H1 (cell line): ENCODE results near the gene CYP46A1. TPM values are rescaled to one million over a fixed set of nuclear protein-coding genes. Genes with fewer than 3 reads are reported as not detected.

Experiments
- BRCA1 ChIP-seq: IDR thresholded peaks from 2 replicates; pipeline ENCODE4 v1.6.1; 2012; ENCODE audit warnings: low read depth, low read length, improper control_type of control experiment
- CHD1 ChIP-seq: IDR thresholded peaks from 2 replicates; pipeline ENCODE4 v1.6.1; 2012; ENCODE audit warnings: low read depth, low read length, improper control_type of control experiment
- EP300 ChIP-seq, 2 experiments: IDR thresholded peaks; 1 replicate in 1 of 2; 2 replicates in 1 of 2; pipeline ENCODE4 v1.6.1; 2011 to 2012; ENCODE audit warnings: low read depth in 2 of 2, low read length in 2 of 2, mild to moderate bottlenecking in 2 of 2, borderline replicate concordance in 1 of 2, inconsistent platforms in 1 of 2, moderate library complexity in 1 of 2
- KDM4A ChIP-seq: IDR thresholded peaks from one replicate; pipeline ENCODE4 v1.7.1; 2012; ENCODE audit warnings: low read depth, mild to moderate bottlenecking, moderate library complexity, low read length, inconsistent platforms; ENCODE audit not compliant: severe bottlenecking
- RNF2 ChIP-seq: fragments of 200-900, 300-1000 bp; sonication (generic); IDR thresholded peaks from 2 replicates; pipeline ENCODE4 v1.7.1; 2016; ENCODE audit warnings: borderline replicate concordance, low read depth, mild to moderate bottlenecking, antibody characterized with exemption, low read length; ENCODE audit not compliant: poor library complexity, severe bottlenecking; ENCODE audit errors: missing control alignments
- SP1 ChIP-seq: IDR thresholded peaks from 2 replicates; pipeline ENCODE4 v1.6.1; 2011; ENCODE audit warnings: low read depth, low read length
- ZNF274 ChIP-seq: IDR thresholded peaks from 2 replicates; pipeline ENCODE4 v1.7.0; 2012; ENCODE audit warnings: low read length, borderline replicate concordance; ENCODE audit errors: extremely low read depth
- polyA plus RNA-seq, 7 experiments: library from polyadenylated mRNA; depleted of rRNA in 3 of 7; stranded (reverse) in 5 of 7; unstranded in 2 of 7; fragments of >200 nt in 5 of 7; fragments of 200-250 nt in 2 of 7; gene quantifications; 1 replicate in 5 of 7; 2 replicates in 1 of 7; 4 replicates in 1 of 7; pipeline versions ENCODE4 v1.2.1 to v1.2.3, GENCODE V29; 2011 to 2013; ENCODE audit warnings: missing spikeins in 2 of 7, mixed read lengths in 2 of 7
- total RNA-seq: library from RNA; stranded (reverse); fragmentation: NEBNext Ultra II Directional; extraction: Animal tissue kit (Norgen Biotek cat#: 25700); gene quantifications from 2 replicates; pipeline ENCODE4 v1.2.1, GENCODE V29; 2021
- TF ChIP-seq, protein P1 (sequence below): fragments of 300-600 bp; sonication (generic); IDR thresholded peaks from 2 replicates; pipeline ENCODE4 v1.7.1; 2012; ENCODE audit warnings: low read length, moderate library complexity, mild to moderate bottlenecking, inconsistent platforms; ENCODE audit not compliant: insufficient replicate concordance

CYP46A1 gene
- total and polyA plus RNA-seq, 2 of the 8 experiments (the other 6 are each of a cell fraction or from before 2014, with no cell fraction given), result 0.41 to 1.3 TPM

DNA sequence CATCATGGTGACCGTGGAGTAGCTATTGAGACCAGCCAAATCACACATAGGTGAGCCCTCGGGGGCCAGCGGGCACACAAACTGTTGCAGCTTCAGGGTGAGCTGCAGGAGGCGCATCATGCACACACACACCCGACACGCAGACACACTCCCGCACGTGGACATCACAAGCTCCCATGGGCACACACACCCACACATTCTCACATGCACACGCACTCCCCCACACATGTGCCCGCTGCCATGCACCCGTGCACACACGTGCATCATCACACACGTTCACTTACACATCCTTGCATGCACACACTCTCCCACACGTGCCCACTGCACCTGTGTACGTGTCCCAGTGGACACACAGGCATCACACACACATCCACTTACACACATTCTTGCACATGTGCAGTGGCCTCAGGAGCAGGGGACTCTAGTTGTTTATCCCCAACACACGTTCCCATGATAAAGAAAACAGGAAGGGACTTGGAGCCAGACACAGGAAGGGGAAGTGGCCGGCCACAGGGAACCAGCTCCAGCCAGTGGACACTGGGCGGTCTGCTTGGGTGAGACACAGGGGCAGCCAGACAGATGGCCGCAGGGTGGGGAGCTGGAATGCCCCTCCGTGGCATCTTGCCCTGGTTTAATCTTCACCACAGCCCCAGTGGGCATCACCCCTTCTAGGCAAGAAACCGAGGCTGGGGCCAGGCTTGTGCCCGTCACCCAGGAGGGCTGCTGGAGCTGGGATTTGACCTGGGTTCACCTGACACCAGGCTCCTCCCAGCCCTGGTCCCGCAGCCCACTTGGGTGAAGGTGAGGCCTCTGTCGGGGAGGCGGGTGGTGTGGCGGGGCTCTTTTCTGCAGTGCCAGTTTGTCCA lies 49.7 kb downstream of the CYP46A1 start (continued):
- TF ChIP-seq, protein P1, sequence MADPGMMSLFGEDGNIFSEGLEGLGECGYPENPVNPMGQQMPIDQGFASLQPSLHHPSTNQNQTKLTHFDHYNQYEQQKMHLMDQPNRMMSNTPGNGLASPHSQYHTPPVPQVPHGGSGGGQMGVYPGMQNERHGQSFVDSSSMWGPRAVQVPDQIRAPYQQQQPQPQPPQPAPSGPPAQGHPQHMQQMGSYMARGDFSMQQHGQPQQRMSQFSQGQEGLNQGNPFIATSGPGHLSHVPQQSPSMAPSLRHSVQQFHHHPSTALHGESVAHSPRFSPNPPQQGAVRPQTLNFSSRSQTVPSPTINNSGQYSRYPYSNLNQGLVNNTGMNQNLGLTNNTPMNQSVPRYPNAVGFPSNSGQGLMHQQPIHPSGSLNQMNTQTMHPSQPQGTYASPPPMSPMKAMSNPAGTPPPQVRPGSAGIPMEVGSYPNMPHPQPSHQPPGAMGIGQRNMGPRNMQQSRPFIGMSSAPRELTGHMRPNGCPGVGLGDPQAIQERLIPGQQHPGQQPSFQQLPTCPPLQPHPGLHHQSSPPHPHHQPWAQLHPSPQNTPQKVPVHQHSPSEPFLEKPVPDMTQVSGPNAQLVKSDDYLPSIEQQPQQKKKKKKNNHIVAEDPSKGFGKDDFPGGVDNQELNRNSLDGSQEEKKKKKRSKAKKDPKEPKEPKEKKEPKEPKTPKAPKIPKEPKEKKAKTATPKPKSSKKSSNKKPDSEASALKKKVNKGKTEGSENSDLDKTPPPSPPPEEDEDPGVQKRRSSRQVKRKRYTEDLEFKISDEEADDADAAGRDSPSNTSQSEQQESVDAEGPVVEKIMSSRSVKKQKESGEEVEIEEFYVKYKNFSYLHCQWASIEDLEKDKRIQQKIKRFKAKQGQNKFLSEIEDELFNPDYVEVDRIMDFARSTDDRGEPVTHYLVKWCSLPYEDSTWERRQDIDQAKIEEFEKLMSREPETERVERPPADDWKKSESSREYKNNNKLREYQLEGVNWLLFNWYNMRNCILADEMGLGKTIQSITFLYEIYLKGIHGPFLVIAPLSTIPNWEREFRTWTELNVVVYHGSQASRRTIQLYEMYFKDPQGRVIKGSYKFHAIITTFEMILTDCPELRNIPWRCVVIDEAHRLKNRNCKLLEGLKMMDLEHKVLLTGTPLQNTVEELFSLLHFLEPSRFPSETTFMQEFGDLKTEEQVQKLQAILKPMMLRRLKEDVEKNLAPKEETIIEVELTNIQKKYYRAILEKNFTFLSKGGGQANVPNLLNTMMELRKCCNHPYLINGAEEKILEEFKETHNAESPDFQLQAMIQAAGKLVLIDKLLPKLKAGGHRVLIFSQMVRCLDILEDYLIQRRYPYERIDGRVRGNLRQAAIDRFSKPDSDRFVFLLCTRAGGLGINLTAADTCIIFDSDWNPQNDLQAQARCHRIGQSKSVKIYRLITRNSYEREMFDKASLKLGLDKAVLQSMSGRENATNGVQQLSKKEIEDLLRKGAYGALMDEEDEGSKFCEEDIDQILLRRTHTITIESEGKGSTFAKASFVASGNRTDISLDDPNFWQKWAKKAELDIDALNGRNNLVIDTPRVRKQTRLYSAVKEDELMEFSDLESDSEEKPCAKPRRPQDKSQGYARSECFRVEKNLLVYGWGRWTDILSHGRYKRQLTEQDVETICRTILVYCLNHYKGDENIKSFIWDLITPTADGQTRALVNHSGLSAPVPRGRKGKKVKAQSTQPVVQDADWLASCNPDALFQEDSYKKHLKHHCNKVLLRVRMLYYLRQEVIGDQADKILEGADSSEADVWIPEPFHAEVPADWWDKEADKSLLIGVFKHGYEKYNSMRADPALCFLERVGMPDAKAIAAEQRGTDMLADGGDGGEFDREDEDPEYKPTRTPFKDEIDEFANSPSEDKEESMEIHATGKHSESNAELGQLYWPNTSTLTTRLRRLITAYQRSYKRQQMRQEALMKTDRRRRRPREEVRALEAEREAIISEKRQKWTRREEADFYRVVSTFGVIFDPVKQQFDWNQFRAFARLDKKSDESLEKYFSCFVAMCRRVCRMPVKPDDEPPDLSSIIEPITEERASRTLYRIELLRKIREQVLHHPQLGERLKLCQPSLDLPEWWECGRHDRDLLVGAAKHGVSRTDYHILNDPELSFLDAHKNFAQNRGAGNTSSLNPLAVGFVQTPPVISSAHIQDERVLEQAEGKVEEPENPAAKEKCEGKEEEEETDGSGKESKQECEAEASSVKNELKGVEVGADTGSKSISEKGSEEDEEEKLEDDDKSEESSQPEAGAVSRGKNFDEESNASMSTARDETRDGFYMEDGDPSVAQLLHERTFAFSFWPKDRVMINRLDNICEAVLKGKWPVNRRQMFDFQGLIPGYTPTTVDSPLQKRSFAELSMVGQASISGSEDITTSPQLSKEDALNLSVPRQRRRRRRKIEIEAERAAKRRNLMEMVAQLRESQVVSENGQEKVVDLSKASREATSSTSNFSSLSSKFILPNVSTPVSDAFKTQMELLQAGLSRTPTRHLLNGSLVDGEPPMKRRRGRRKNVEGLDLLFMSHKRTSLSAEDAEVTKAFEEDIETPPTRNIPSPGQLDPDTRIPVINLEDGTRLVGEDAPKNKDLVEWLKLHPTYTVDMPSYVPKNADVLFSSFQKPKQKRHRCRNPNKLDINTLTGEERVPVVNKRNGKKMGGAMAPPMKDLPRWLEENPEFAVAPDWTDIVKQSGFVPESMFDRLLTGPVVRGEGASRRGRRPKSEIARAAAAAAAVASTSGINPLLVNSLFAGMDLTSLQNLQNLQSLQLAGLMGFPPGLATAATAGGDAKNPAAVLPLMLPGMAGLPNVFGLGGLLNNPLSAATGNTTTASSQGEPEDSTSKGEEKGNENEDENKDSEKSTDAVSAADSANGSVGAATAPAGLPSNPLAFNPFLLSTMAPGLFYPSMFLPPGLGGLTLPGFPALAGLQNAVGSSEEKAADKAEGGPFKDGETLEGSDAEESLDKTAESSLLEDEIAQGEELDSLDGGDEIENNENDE, result no peak
- TF ChIP-seq SP1 (no peak), CHD1 (no peak), EP300 (IDR thresholded peaks at IDR 0.05; ENCODE audit: borderline replicate concordance in 1 of 2, low read depth in 2 of 2, low read length in 2 of 2) (no peak), BRCA1 (no peak), KDM4A (no peak), RNF2 (no peak), ZNF274 (no peak)
